ENCODE data around the gene MAGOH.

DNA sequence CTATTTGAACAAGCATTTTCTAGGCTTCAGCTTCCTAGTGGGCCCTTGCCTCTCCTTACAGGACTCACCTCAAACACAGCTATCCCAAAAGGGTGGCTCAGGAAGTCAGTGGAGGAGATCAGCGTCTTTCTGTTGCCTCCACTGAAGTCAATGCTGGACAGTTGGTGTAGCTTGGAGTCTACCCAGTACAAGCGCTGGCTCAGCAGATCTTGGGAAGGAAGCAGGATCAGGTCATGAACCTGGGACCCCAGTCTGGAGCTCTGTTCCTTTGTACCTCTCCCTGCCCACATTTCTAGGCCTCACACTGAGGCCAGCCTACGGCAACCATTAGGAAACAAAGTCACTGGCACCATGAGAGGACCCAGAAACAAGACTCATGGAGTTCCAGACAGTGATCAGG is 23.7 kb upstream of the MAGOH start:
- TF ChIP-seq CTCF (IDR thresholded peaks at IDR 0.05; ENCODE audit: low read depth, low read length), result no peak
- TF ChIP-seq POLR2A (IDR thresholded peaks at IDR 0.05; ENCODE audit: extremely low read depth, insufficient read length), result no peak
- TF ChIP-seq MAX (IDR thresholded peaks at IDR 0.05; ENCODE audit: low read depth, low read length), result no peak
